MM.1S (cell line): ENCODE results near the gene GPSM1.

ENCODE experiments used
- CTCF ChIP-seq: fragments of 300-600 bp; sonication (generic); IDR thresholded peaks from 2 replicates; pipeline ENCODE4 v1.5.1; 2016; ENCODE audit warnings: antibody characterized with exemption, low read length, mixed read lengths
- EZH2phosphoT487 ChIP-seq: fragments of 300-600 bp; sonication (generic); IDR thresholded peaks from 2 replicates; pipeline ENCODE4 v1.6.1; 2018; ENCODE audit warnings: antibody characterized with exemption, low read length

GRCh38 chr9:136339173-136339957, 12.0 kb downstream of the GPSM1 start:
- TF ChIP-seq CTCF (peak; percentile 94), EZH2phosphoT487 (no peak)
